Hepatocyte (in vitro differentiated cells): Measurements from ENCODE around the gene NOS1. TPM values are rescaled to one million over a fixed set of nuclear protein-coding genes. Genes with fewer than 3 reads are reported as not detected.

ENCODE experiments used
- DNase-seq: peaks from one replicate; pipeline ENCODE4 v3.0.0-alpha.2; 2016; ENCODE audit warnings: low spot score
- H2AFZ ChIP-seq: fragments of 200-600 bp; sonication (generic); 2 replicates; pipeline ENCODE4 v1.6.0; 2016; ENCODE audit warnings: antibody characterized with exemption, mild to moderate bottlenecking
- H3K27ac ChIP-seq: fragments of 200-600 bp; sonication (generic); 2 replicates; pipeline ENCODE4 v1.5.1; 2016; ENCODE audit warnings: mild to moderate bottlenecking
- H3K27me3 ChIP-seq: fragments of 200-600 bp; sonication (generic); 2 replicates; pipeline ENCODE4 v1.6.1; 2016
- H3K36me3 ChIP-seq: fragments of 200-600 bp; sonication (generic); replicated peaks from 2 replicates; pipeline ENCODE4 v1.5.1; 2016; ENCODE audit warnings: low read depth; ENCODE audit not compliant: insufficient read depth
- H3K4me1 ChIP-seq: fragments of 200-600 bp; sonication (generic); 2 replicates; pipeline ENCODE4 v1.5.1; 2016; ENCODE audit warnings: mild to moderate bottlenecking, moderate library complexity; ENCODE audit not compliant: insufficient read depth
- H3K4me2 ChIP-seq: fragments of 200-600 bp; sonication (generic); 2 replicates; pipeline ENCODE4 v1.6.0; 2016
- H3K4me3 ChIP-seq: fragments of 200-600 bp; sonication (generic); 2 replicates; pipeline ENCODE4 v1.5.1; 2016; ENCODE audit warnings: mild to moderate bottlenecking
- H3K79me2 ChIP-seq: fragments of 200-600 bp; sonication (generic); 2 replicates; pipeline ENCODE4 v1.6.0; 2017; ENCODE audit warnings: mild to moderate bottlenecking
- H3K9me2 ChIP-seq: fragments of 200-600 bp; sonication (generic); replicated peaks from 2 replicates; pipeline ENCODE4 v1.6.0; 2017; ENCODE audit warnings: mild to moderate bottlenecking; ENCODE audit not compliant: insufficient read depth
- H3K9me3 ChIP-seq: fragments of 200-600 bp; sonication (generic); 2 replicates; pipeline ENCODE4 v1.5.1; 2016; ENCODE audit warnings: low read depth, mild to moderate bottlenecking
- H4K20me1 ChIP-seq: fragments of 200-600 bp; sonication (generic); 2 replicates; pipeline ENCODE4 v1.6.0; 2016; ENCODE audit warnings: mild to moderate bottlenecking; ENCODE audit not compliant: insufficient read depth, poor library complexity, severe bottlenecking
- CTCF ChIP-seq: fragments of 200-600 bp; sonication (generic); IDR thresholded peaks from 2 replicates; pipeline ENCODE4 v1.5.1; 2016; ENCODE audit warnings: antibody characterized with exemption, mild to moderate bottlenecking; ENCODE audit not compliant: poor library complexity
- EZH2 ChIP-seq: fragments of 200-600 bp; sonication (generic); IDR thresholded peaks from 2 replicates; pipeline ENCODE4 v1.6.1; 2016; ENCODE audit warnings: antibody characterized with exemption, mild to moderate bottlenecking, borderline replicate concordance
- EZH2phosphoT487 ChIP-seq: fragments of 200-600 bp; sonication (generic); IDR thresholded peaks from one replicate; pipeline ENCODE4 v1.6.1; 2018; ENCODE audit warnings: antibody characterized with exemption, mild to moderate bottlenecking, low read depth, moderate library complexity; ENCODE audit not compliant: unreplicated experiment, severe bottlenecking
- WGBS: methylation state at CpG from one replicate; pipeline ENCODE4 v1.1.6; 2016; ENCODE audit warnings: low lambda C conversion rate; ENCODE audit errors: missing lambda C conversion rate; 5-methylcytosine and 5-hydroxymethylcytosine counted together
- polyA plus RNA-seq: library from polyadenylated mRNA; unstranded; fragments of >200 nt; fragmentation: Nextera tagmentation; extraction: Ambion mirVana; gene quantifications from 2 replicates; pipeline ENCODE4 v1.2.1, GENCODE V29; 2016
- total RNA-seq: library from RNA; depleted of rRNA; stranded (reverse); fragments of >200 nt; gene quantifications from 2 replicates; pipeline ENCODE4 v1.2.3, GENCODE V29; 2014

NOS1 gene
- total and polyA plus RNA-seq, 2 experiments from 2014 or later, result not detected

GRCh38 chr12:117162633-117163032 is 198.8 kb downstream of the NOS1 start:
- no peak overlapping the region for H3K4me2 ChIP-seq
- 86% methylated on average over 7 of the region's 7 CpGs for WGBS
- H3K4me3 ChIP-seq, result no peak overlapping the region
- H3K36me3 ChIP-seq, result no peaks in the 10 kb centered on the region
- no peaks in the 10 kb centered on the region for H3K9me2 ChIP-seq
- H3K4me1 ChIP-seq, result peaks cover 2% of the 10 kb centered on the region
- TF ChIP-seq EZH2, result no peak
- no peak for TF ChIP-seq EZH2phosphoT487
- no peak for TF ChIP-seq CTCF
- no peaks in the 10 kb centered on the region for H3K9me3 ChIP-seq
- H2AFZ ChIP-seq, result no peak overlapping the region
- H4K20me1 ChIP-seq, result no peaks in the 10 kb centered on the region
- no peaks in the 10 kb centered on the region for H3K27me3 ChIP-seq
- H3K79me2 ChIP-seq, result no peaks in the 10 kb centered on the region
- no peak overlapping the region for H3K27ac ChIP-seq
- DNase-seq, result no peak

- H3K4me3 ChIP-seq, result no peak overlapping the region
- H3K36me3 ChIP-seq, result no peaks in the 10 kb centered on the region
- H4K20me1 ChIP-seq, result no peaks in the 10 kb centered on the region
- no peak overlapping the region for H3K4me2 ChIP-seq
- 98% methylated on average over 8 of the region's 8 CpGs for WGBS
- TF ChIP-seq EZH2 (no peak), CTCF (no peak), EZH2phosphoT487 (no peak)
- no peaks in the 10 kb centered on the region for H3K9me3 ChIP-seq
- no peaks in the 10 kb centered on the region for H3K27me3 ChIP-seq
- H2AFZ ChIP-seq, result no peak overlapping the region
- peaks cover 2% of the 10 kb centered on the region for H3K4me1 ChIP-seq
- H3K9me2 ChIP-seq, result no peaks in the 10 kb centered on the region
- no peak for DNase-seq
- no peaks in the 10 kb centered on the region for H3K79me2 ChIP-seq
- H3K27ac ChIP-seq, result no peak overlapping the region
Measured at GRCh38 chr12:117162167-117162539, 199.3 kb downstream of the NOS1 start.

- Histone ChIP-seq H3K9me3 (no peaks in the 10 kb centered on the region), H3K4me3 (no peak overlapping the region), H4K20me1 (no peaks in the 10 kb centered on the region), H3K79me2 (no peaks in the 10 kb centered on the region), H3K27ac (no peak overlapping the region), H3K4me2 (no peak overlapping the region), H3K9me2 (no peaks in the 10 kb centered on the region), H2AFZ (no peak overlapping the region), H3K4me1 (peaks cover 2% of the 10 kb centered on the region), H3K36me3 (no peaks in the 10 kb centered on the region), H3K27me3 (no peaks in the 10 kb centered on the region)
- no peak for TF ChIP-seq CTCF
- TF ChIP-seq EZH2phosphoT487, result no peak
- no peak for DNase-seq
- WGBS, result 95% methylated on average over 10 of the region's 10 CpGs
Measured at GRCh38 chr12:117161460-117162166, 199.8 kb downstream of the NOS1 start.
